HEK293 (cell line): Measurements from ENCODE around the gene SLC26A11.

Experiments used
- KLF16 ChIP-seq: fragments of 450-650 bp; formaldehyde crosslinking; IDR thresholded peaks from 2 replicates; pipeline ENCODE4 v1.5.1; 2017; ENCODE audit warnings: missing biosample characterization, missing genetic modification characterization
- TCF7L2 ChIP-seq: IDR thresholded peaks from 2 replicates; pipeline ENCODE4 v1.6.1; 2011; ENCODE audit warnings: low read depth, mild to moderate bottlenecking, inconsistent platforms, low read length, moderate library complexity, borderline replicate concordance
- TRIM28 ChIP-seq: IDR thresholded peaks from 2 replicates; pipeline ENCODE4 v1.6.1; 2011; ENCODE audit warnings: low read length, control low read depth, borderline replicate concordance
- ZFP37 ChIP-seq: fragments of 450-650 bp; formaldehyde crosslinking; IDR thresholded peaks from 2 replicates; pipeline ENCODE4 v1.5.1; 2016; ENCODE audit warnings: missing biosample characterization, missing genetic modification characterization
- ZNF133 ChIP-seq: fragments of 450-650 bp; formaldehyde crosslinking; IDR thresholded peaks from 2 replicates; pipeline ENCODE4 v1.5.1; 2016; ENCODE audit warnings: missing biosample characterization, missing genetic modification characterization
- ZNF211 ChIP-seq: fragments of 450-650 bp; formaldehyde crosslinking; IDR thresholded peaks from 2 replicates; pipeline ENCODE4 v1.5.1; 2016; ENCODE audit warnings: low read depth, missing biosample characterization, missing genetic modification characterization
- ZNF214 ChIP-seq: fragments of 450-650 bp; formaldehyde crosslinking; IDR thresholded peaks from 2 replicates; pipeline ENCODE4 v1.5.1; 2017; ENCODE audit warnings: missing biosample characterization, mild to moderate bottlenecking, missing genetic modification characterization, borderline replicate concordance
- ZNF23 ChIP-seq: fragments of 450-650 bp; formaldehyde crosslinking; IDR thresholded peaks from 2 replicates; pipeline ENCODE4 v1.5.1; 2016; ENCODE audit warnings: missing biosample characterization, missing genetic modification characterization, borderline replicate concordance
- ZNF366 ChIP-seq: fragments of 450-650 bp; formaldehyde crosslinking; conservative IDR thresholded peaks from 2 replicates; pipeline ENCODE4 v1.5.1; 2016; ENCODE audit warnings: missing biosample characterization, missing genetic modification characterization
- ZSCAN23 ChIP-seq: fragments of 450-650 bp; formaldehyde crosslinking; IDR thresholded peaks from 2 replicates; pipeline ENCODE4 v1.5.1; 2016; ENCODE audit warnings: missing biosample characterization, missing genetic modification characterization
- TF ChIP-seq, protein P1 (sequence below): fragments of 450-650 bp; formaldehyde crosslinking; IDR thresholded peaks from 2 replicates; pipeline ENCODE4 v1.5.1; 2016; ENCODE audit warnings: missing biosample characterization, missing genetic modification characterization, borderline replicate concordance
- TF ChIP-seq, protein P2 (sequence below): fragments of 450-650 bp; formaldehyde crosslinking; IDR thresholded peaks from 2 replicates; pipeline ENCODE4 v1.5.1; 2016; ENCODE audit warnings: missing biosample characterization, missing genetic modification characterization
- TF ChIP-seq, protein P3 (sequence below): fragments of 450-650 bp; formaldehyde crosslinking; IDR thresholded peaks from 2 replicates; pipeline ENCODE4 v1.5.1; 2016; ENCODE audit warnings: missing biosample characterization, missing genetic modification characterization
- TF ChIP-seq, protein P4 (sequence below): fragments of 450-650 bp; formaldehyde crosslinking; IDR thresholded peaks from 2 replicates; pipeline ENCODE4 v1.5.0; 2017; ENCODE audit warnings: missing biosample characterization, missing genetic modification characterization, borderline replicate concordance

DNA sequence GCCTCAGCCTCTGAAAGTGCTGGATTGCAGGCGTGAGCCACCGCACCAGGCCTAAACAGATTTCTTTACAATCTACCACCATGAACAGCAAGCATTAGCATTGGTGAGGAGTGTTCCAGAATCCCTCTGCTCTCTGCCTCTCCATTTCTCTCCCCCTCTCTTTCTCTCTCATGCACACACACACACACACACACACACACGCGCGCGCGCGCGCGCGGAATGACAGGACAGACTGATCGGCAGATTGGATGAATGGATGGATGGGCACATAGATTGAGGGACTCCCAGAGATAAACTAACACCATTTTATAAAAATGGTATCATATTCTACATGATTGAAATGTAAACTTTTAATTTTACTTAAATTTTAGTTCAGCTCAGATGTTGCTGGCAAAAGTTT, 47.1 kb upstream of the SLC26A11 start:
- TF ChIP-seq, protein P1, sequence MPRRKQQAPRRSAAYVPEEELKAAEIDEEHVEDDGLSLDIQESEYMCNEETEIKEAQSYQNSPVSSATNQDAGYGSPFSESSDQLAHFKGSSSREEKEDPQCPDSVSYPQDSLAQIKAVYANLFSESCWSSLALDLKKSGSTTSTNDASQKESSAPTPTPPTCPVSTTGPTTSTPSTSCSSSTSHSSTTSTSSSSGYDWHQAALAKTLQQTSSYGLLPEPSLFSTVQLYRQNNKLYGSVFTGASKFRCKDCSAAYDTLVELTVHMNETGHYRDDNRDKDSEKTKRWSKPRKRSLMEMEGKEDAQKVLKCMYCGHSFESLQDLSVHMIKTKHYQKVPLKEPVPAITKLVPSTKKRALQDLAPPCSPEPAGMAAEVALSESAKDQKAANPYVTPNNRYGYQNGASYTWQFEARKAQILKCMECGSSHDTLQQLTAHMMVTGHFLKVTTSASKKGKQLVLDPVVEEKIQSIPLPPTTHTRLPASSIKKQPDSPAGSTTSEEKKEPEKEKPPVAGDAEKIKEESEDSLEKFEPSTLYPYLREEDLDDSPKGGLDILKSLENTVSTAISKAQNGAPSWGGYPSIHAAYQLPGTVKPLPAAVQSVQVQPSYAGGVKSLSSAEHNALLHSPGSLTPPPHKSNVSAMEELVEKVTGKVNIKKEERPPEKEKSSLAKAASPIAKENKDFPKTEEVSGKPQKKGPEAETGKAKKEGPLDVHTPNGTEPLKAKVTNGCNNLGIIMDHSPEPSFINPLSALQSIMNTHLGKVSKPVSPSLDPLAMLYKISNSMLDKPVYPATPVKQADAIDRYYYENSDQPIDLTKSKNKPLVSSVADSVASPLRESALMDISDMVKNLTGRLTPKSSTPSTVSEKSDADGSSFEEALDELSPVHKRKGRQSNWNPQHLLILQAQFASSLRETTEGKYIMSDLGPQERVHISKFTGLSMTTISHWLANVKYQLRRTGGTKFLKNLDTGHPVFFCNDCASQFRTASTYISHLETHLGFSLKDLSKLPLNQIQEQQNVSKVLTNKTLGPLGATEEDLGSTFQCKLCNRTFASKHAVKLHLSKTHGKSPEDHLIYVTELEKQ (tag by site-specific recombination), result no peak
- TF ChIP-seq, protein P2, sequence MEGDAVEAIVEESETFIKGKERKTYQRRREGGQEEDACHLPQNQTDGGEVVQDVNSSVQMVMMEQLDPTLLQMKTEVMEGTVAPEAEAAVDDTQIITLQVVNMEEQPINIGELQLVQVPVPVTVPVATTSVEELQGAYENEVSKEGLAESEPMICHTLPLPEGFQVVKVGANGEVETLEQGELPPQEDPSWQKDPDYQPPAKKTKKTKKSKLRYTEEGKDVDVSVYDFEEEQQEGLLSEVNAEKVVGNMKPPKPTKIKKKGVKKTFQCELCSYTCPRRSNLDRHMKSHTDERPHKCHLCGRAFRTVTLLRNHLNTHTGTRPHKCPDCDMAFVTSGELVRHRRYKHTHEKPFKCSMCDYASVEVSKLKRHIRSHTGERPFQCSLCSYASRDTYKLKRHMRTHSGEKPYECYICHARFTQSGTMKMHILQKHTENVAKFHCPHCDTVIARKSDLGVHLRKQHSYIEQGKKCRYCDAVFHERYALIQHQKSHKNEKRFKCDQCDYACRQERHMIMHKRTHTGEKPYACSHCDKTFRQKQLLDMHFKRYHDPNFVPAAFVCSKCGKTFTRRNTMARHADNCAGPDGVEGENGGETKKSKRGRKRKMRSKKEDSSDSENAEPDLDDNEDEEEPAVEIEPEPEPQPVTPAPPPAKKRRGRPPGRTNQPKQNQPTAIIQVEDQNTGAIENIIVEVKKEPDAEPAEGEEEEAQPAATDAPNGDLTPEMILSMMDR (tag by site-specific recombination), result no peak
- TF ChIP-seq ZFP37 (tag by site-specific recombination) (no peak), TCF7L2 (no peak), ZNF133 (no peak), ZNF23 (no peak), TRIM28 (no peak), ZNF211 (tag by site-specific recombination) (no peak), ZSCAN23 (tag by site-specific recombination) (no peak), ZNF214 (tag by site-specific recombination) (no peak), KLF16 (no peak), ZNF366 (no peak)
- TF ChIP-seq, protein P3, sequence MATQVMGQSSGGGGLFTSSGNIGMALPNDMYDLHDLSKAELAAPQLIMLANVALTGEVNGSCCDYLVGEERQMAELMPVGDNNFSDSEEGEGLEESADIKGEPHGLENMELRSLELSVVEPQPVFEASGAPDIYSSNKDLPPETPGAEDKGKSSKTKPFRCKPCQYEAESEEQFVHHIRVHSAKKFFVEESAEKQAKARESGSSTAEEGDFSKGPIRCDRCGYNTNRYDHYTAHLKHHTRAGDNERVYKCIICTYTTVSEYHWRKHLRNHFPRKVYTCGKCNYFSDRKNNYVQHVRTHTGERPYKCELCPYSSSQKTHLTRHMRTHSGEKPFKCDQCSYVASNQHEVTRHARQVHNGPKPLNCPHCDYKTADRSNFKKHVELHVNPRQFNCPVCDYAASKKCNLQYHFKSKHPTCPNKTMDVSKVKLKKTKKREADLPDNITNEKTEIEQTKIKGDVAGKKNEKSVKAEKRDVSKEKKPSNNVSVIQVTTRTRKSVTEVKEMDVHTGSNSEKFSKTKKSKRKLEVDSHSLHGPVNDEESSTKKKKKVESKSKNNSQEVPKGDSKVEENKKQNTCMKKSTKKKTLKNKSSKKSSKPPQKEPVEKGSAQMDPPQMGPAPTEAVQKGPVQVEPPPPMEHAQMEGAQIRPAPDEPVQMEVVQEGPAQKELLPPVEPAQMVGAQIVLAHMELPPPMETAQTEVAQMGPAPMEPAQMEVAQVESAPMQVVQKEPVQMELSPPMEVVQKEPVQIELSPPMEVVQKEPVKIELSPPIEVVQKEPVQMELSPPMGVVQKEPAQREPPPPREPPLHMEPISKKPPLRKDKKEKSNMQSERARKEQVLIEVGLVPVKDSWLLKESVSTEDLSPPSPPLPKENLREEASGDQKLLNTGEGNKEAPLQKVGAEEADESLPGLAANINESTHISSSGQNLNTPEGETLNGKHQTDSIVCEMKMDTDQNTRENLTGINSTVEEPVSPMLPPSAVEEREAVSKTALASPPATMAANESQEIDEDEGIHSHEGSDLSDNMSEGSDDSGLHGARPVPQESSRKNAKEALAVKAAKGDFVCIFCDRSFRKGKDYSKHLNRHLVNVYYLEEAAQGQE (tag by site-specific recombination), result no peak
- TF ChIP-seq, protein P4, sequence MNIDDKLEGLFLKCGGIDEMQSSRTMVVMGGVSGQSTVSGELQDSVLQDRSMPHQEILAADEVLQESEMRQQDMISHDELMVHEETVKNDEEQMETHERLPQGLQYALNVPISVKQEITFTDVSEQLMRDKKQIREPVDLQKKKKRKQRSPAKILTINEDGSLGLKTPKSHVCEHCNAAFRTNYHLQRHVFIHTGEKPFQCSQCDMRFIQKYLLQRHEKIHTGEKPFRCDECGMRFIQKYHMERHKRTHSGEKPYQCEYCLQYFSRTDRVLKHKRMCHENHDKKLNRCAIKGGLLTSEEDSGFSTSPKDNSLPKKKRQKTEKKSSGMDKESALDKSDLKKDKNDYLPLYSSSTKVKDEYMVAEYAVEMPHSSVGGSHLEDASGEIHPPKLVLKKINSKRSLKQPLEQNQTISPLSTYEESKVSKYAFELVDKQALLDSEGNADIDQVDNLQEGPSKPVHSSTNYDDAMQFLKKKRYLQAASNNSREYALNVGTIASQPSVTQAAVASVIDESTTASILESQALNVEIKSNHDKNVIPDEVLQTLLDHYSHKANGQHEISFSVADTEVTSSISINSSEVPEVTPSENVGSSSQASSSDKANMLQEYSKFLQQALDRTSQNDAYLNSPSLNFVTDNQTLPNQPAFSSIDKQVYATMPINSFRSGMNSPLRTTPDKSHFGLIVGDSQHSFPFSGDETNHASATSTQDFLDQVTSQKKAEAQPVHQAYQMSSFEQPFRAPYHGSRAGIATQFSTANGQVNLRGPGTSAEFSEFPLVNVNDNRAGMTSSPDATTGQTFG (tag by site-specific recombination), result no peak
